ENCODE data around the gene TRDN.

GRCh38 chr6:123658848-123659247 lies 22.1 kb upstream of the TRDN start:
- TF ChIP-seq CTCF (IDR thresholded peaks at IDR 0.05; ENCODE audit: poor library complexity, severe bottlenecking): no peak
- TF ChIP-seq EP300 (conservative IDR thresholded peaks at IDR 0.05; ENCODE audit: poor library complexity, severe bottlenecking): no peak
- TF ChIP-seq EZH2 (IDR thresholded peaks at IDR 0.05; ENCODE audit: borderline replicate concordance, insufficient read depth, low read length, poor library complexity, severe bottlenecking): no peak
- no peak for TF ChIP-seq RAD21 (conservative IDR thresholded peaks at IDR 0.05)
- TF ChIP-seq REST (IDR thresholded peaks at IDR 0.05; ENCODE audit: borderline replicate concordance): no peak
